ENCODE results near the gene PWP2. TPM values are rescaled to one million over a fixed set of nuclear protein-coding genes. Genes with fewer than 3 reads are reported as not detected.

Gene PWP2
- total and polyA plus RNA-seq, 12 donors = 1.0 to 14.8 (median 5.4) TPM; not detected in 1

- ATAC-seq (no peak), DNase-seq (no peak)
- TF ChIP-seq CTCF (IDR thresholded peaks at IDR 0.05) = no peak
- Histone ChIP-seq H3K27me3 (no peaks in the 10 kb centered on the region), H3K36me3 (peaks cover 0 to 100% (median 45%) of the 10 kb centered on the region in 9 donors), H3K4me3 (no peak overlapping the region), H3K9me3 (no peaks in the 10 kb centered on the region), H3K27ac (peak overlapping the region in 1 of 10 donors; percentile 89), H3K4me1 (peaks cover 23 to 60% (median 42%) of the 10 kb centered on the region in 9 donors)
- intact Hi-C loops (cut with DNase I) = no loop called here
- 91% methylated on average over 30 of the region's 30 CpGs for WGBS, 2 donors
These were observed 17.9 kb upstream of the PWP2 start for GRCh38 chr21:44089001-44089911.

DNA sequence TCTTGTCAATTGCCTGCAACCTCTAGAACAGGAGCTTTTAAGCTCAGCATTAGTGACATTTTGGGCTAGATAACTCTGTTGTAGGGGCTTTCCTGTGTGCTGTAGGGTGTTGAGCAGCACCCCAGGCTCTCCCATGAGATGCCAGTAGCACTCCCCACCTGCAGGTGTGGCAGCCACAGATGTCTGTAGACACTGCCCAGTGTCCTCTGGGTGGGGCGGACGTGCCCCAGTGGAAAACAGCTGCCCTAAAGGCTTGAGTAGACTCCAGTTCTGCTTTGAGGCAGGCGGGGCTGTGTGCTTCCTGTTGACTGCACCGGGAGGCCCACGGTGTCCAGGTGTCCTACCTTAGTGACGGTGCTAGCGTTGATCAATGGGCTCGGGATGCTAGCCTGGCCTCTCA is 16.9 kb upstream of the PWP2 start:
- WGBS, 2 donors = 91 to 92% methylated on average over 8 of the region's 8 CpGs
- Histone ChIP-seq H3K27ac (peak overlapping the region in 1 of 10 donors; percentile 89), H3K36me3 (peaks cover 0 to 100% (median 47%) of the 10 kb centered on the region in 9 donors), H3K4me1 (peaks cover 16 to 53% (median 35%) of the 10 kb centered on the region in 9 donors), H3K27me3 (no peaks in the 10 kb centered on the region), H3K9me3 (no peaks in the 10 kb centered on the region), H3K4me3 (no peak overlapping the region)
- intact Hi-C loops (cut with DNase I) = loop anchor here in 1 of 10 donors (10.0 kb wide), 1 partner anchor 76 kb away; the partner anchor contains the start of gene TRAPPC10
- ATAC-seq (no peak), DNase-seq (no peak)
- TF ChIP-seq CTCF (IDR thresholded peaks at IDR 0.05) = no peak

- no peaks in the 10 kb centered on the region for H3K9me3 ChIP-seq
- ATAC-seq (peak in 3 of 8 donors; percentile 40 to 61 (median 57)), DNase-seq (no peak)
- H3K36me3 ChIP-seq = peaks cover 0 to 84% (median 47%) of the 10 kb centered on the region in 9 donors
- no peaks in the 10 kb centered on the region for H3K27me3 ChIP-seq
- TF ChIP-seq CTCF (IDR thresholded peaks at IDR 0.05) = no peak
- WGBS, 2 donors = 81 to 90% methylated on average over 9 of the region's 9 CpGs
- intact Hi-C loops (cut with DNase I) = loop anchor here in 1 of 10 donors (10.0 kb wide), 1 partner anchor 77 kb away; the partner anchor contains the start of gene TRAPPC10
- peaks cover 0 to 38% (median 20%) of the 10 kb centered on the region in 9 donors for H3K4me1 ChIP-seq
- no peak overlapping the region for H3K4me3 ChIP-seq
- peak overlapping the region in 2 of 10 donors; percentile 15 to 30 for H3K27ac ChIP-seq
These were observed 15.0 kb upstream of the PWP2 start for GRCh38 chr21:44092211-44092610.

DNA sequence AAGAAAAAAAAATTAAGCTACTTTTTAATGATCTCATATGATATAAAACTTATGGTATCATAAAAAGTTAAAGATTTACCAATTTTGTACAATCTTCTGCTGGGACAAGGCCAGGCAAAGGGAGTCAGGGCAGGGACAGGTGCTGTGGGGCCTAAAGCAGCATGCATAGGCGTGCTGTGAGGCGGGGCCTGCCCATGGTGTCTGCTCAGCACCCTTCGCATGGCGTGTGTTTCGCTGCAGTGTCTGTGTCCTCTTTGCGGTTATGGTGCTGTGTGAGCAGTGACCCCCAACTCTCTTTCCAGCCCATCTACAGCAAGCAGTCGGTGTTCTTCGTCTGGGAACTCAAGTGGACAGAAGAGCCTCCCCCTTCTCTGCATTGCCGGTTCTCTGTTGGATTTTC is 13.4 kb upstream of the PWP2 start:
- no peak for TF ChIP-seq CTCF (IDR thresholded peaks at IDR 0.05)
- no peak overlapping the region for H3K27ac ChIP-seq
- H3K9me3 ChIP-seq = no peaks in the 10 kb centered on the region
- H3K36me3 ChIP-seq = peaks cover 0 to 69% (median 40%) of the 10 kb centered on the region in 9 donors
- WGBS, 2 donors = 89 to 90% methylated on average over 9 of the region's 9 CpGs
- H3K27me3 ChIP-seq = no peaks in the 10 kb centered on the region
- ATAC-seq (no peak), DNase-seq (no peak)
- intact Hi-C loops (cut with DNase I) = loop anchor here in 1 of 10 donors (10.0 kb wide), 1 partner anchor 79 kb away; the partner anchor contains the start of gene TRAPPC10
- peaks cover 0 to 24% (median 7%) of the 10 kb centered on the region in 9 donors for H3K4me1 ChIP-seq
- no peak overlapping the region for H3K4me3 ChIP-seq
